HG03378 (cell line): Measurements from ENCODE around the gene SPATA32.

Experiments used
- ATAC-seq: cut with Tn5 transposase; IDR thresholded peaks from one replicate; pipeline ENCODE4 v1.9.1; 2021; ENCODE audit warnings: mild to moderate bottlenecking, moderate library complexity; ENCODE audit not compliant: unreplicated experiment

SPATA32 gene

GRCh38 chr17:45231481-45232116 lies 30.3 kb downstream of the SPATA32 start:
- no peak for ATAC-seq

GRCh38 chr17:45230787-45231480 lies 31.0 kb downstream of the SPATA32 start:
- no peak for ATAC-seq

- no peak for ATAC-seq
These were observed 31.5 kb downstream of the SPATA32 start for GRCh38 chr17:45230410-45230786.

GRCh38 chr17:45229681-45230409 lies 32.0 kb downstream of the SPATA32 start:
- no peak for ATAC-seq

- ATAC-seq, result no peak
These were observed 32.9 kb downstream of the SPATA32 start for GRCh38 chr17:45228763-45229539.

GRCh38 chr17:45227926-45228762 lies 33.8 kb downstream of the SPATA32 start:
- no peak for ATAC-seq

GRCh38 chr17:45227101-45227925 lies 34.6 kb downstream of the SPATA32 start:
- no peak for ATAC-seq

- ATAC-seq, result no peak
These were observed 35.3 kb downstream of the SPATA32 start for GRCh38 chr17:45226576-45226975.

- ATAC-seq, result peak; percentile 33
These were observed 35.8 kb downstream of the SPATA32 start for GRCh38 chr17:45225964-45226530.

- ATAC-seq, result no peak
These were observed 36.7 kb downstream of the SPATA32 start for GRCh38 chr17:45225051-45225700.

- ATAC-seq, result no peak
These were observed 37.2 kb downstream of the SPATA32 start for GRCh38 chr17:45224671-45225050.

- no peak for ATAC-seq
These were observed 38.1 kb downstream of the SPATA32 start for GRCh38 chr17:45223539-45224528.

GRCh38 chr17:45222996-45223538 lies 38.8 kb downstream of the SPATA32 start:
- no peak for ATAC-seq

GRCh38 chr17:45222289-45222995 lies 39.5 kb downstream of the SPATA32 start:
- no peak for ATAC-seq

- ATAC-seq, result no peak
These were observed 39.9 kb downstream of the SPATA32 start for GRCh38 chr17:45222014-45222288.

- no peak for ATAC-seq
These were observed 40.5 kb downstream of the SPATA32 start, which contains the start of gene FMNL1 for GRCh38 chr17:45221081-45222013. Gene FMNL1, plus strand, starts transcription at chr17:45221885. Its CDS starts 240 bp downstream, at chr17:45222125.
